HK-2 (cell line): ENCODE results near the gene BLTP1.

Experiments used
- DNase-seq: peaks from one replicate; pipeline ENCODE4 v3.0.0-alpha.2; 2018; ENCODE audit not compliant: unreplicated experiment

BLTP1 gene

DNA sequence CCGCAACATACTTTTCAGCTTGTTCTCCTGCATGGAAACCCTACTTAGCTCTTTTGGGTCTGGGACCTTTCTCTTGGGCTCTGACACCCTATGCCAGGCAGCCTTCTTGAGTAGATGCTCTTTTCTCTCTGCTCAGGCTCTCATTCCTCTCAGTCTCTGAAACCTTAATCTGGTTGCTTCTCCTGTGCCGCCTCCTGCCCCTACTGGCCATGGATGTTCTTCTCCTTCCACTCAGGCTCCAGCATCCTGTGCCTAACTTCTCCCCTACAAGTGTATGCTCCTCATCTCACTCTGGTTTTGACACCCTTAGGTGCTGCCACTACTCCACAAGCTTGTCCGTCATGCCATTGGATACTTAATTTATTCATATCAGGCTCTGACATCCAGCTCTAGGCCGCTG is 15.2 kb downstream of the BLTP1 start:
- no peak for DNase-seq

GRCh38 chr4:122170775-122171174 is 18.6 kb downstream of the BLTP1 start:
- no peak for DNase-seq

DNA sequence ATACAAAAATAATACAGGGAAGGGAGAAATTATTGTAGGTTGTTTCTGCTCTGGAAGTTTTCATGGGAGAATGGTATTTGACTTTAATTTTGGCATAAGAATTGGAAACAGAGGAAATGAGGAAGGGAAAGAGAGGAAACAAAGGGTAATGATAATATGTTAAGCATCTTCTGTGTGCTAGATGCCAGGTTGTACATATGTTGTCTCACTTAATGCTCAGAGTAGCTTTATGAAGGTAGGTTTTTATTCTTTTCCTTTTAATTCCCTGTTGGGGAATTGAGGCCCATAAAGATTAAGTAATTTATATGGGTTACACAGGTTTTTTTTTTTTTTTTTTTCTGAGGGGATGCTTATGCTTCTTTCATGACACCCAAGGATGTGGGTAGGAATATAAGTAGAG is 19.2 kb downstream of the BLTP1 start:
- DNase-seq: no peak

DNA sequence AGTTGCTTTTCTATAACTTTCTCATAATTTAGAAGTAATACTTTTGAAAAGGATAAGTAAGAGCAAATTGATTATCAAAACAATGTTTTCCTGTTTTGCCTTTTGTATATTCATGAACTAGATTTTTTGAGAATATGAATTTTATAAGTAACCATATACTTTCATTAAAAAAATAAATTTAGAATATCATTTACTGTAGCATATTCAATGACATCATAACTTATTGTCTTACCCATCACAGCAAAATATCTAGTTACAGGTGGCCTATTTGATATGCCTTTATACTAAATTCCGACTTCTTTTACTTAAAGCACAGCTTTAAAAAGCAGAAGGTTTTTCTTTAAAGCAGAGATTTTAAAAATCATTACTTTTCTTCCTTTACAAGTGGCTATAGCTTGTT is 20.1 kb downstream of the BLTP1 start:
- DNase-seq: no peak

DNA sequence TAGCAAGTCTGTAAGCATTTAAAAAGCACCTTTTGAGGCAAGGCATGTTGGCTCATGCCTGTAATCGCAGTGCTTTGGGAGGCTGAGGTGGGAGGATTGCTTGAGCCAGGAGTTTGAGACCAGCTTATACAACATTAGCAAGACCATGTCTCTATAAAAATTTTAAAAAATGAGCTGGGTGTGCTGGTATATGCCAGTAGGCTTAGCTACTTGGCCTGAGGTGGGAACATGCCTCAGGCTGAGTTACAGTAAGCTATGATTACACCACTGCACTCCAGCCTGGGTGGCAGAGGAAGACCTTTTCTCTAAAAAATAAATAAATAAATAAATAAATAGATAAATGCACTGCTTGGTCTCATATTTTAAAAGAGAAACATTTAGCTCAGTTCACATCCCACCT is 26.8 kb downstream of the BLTP1 start:
- DNase-seq: no peak

DNA sequence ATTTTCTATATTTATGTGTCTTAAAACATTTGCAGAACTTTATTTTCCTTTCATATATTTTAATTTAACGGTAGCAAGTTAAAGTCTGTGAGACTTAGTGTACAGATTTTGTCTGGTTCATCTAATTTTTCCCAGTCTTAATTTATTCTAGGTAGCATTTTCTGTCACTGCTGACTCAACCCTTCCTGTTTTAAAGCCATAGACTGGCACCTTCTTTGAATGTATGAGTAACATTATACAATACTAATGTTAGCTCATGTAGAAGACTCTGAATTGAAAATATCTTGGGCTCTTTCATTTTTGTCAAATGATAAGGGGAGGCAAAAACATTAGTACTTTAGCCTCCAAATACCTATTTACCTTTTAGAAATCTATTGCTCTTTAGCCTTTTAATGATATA is 43.6 kb downstream of the BLTP1 start:
- DNase-seq: no peak
